GM23248 (cell line): ENCODE results near the gene CBFA2T3. TPM values are rescaled to one million over a fixed set of nuclear protein-coding genes. Genes with fewer than 3 reads are reported as not detected.
A peak's percentile ranks its signal among the peaks of the same experiment; 100 is the strongest.

Source experiments
- DNase-seq: peaks from one replicate; pipeline ENCODE4 v3.0.0-alpha.2; 2015
- H2AFZ ChIP-seq: fragments of 200-600 bp; sonication (generic); 2 replicates; pipeline ENCODE4 v1.6.1; 2016; ENCODE audit warnings: antibody characterized with exemption
- H3F3A ChIP-seq: fragments of 200-600 bp; sonication (generic); 2 replicates; pipeline ENCODE4 v1.6.1; 2016; ENCODE audit warnings: mild to moderate bottlenecking, antibody characterized with exemption, mixed run types; ENCODE audit not compliant: insufficient read depth
- H3K27ac ChIP-seq: fragments of 200-600 bp; sonication (generic); 2 replicates; pipeline ENCODE4 v1.5.1; 2016; ENCODE audit warnings: mild to moderate bottlenecking
- H3K27me3 ChIP-seq: fragments of 200-600 bp; sonication (generic); replicated peaks from 2 replicates; pipeline ENCODE4 v1.6.1; 2016; ENCODE audit warnings: mild to moderate bottlenecking; ENCODE audit not compliant: insufficient read depth
- H3K36me3 ChIP-seq: fragments of 200-600 bp; sonication (generic); 2 replicates; pipeline ENCODE4 v1.6.1; 2016; ENCODE audit warnings: low read depth, mild to moderate bottlenecking
- H3K4me1 ChIP-seq: fragments of 200-600 bp; sonication (generic); 2 replicates; pipeline ENCODE4 v1.6.1; 2016; ENCODE audit warnings: mild to moderate bottlenecking; ENCODE audit not compliant: insufficient read depth
- H3K4me2 ChIP-seq: fragments of 200-600 bp; sonication (generic); one replicate; pipeline ENCODE4 v1.6.1; 2016; ENCODE audit warnings: mild to moderate bottlenecking; ENCODE audit not compliant: unreplicated experiment
- H3K4me3 ChIP-seq: fragments of 200-600 bp; sonication (generic); 2 replicates; pipeline ENCODE4 v1.5.1; 2016; ENCODE audit warnings: mild to moderate bottlenecking
- H3K79me2 ChIP-seq: fragments of 200-600 bp; sonication (generic); 2 replicates; pipeline ENCODE4 v1.6.1; 2016; ENCODE audit warnings: mild to moderate bottlenecking; ENCODE audit not compliant: insufficient read depth
- H3K9ac ChIP-seq: fragments of 200-600 bp; sonication (generic); 2 replicates; pipeline ENCODE4 v1.6.1; 2016; ENCODE audit warnings: mild to moderate bottlenecking
- H3K9me2 ChIP-seq: fragments of 200-600 bp; sonication (generic); 2 replicates; pipeline ENCODE4 v1.6.1; 2016; ENCODE audit warnings: mixed run types, mild to moderate bottlenecking, moderate library complexity; ENCODE audit not compliant: insufficient read depth
- H3K9me3 ChIP-seq: fragments of 200-600 bp; sonication (generic); one replicate; pipeline ENCODE4 v1.6.1; 2017; ENCODE audit warnings: low read depth
- H4K20me1 ChIP-seq: fragments of 200-600 bp; sonication (generic); 2 replicates; pipeline ENCODE4 v1.6.0; 2016; ENCODE audit not compliant: insufficient read depth
- EZH2 ChIP-seq: fragments of 200-600 bp; sonication (generic); IDR thresholded peaks from 2 replicates; pipeline ENCODE4 v1.6.1; 2018; ENCODE audit warnings: antibody characterized with exemption, mild to moderate bottlenecking; ENCODE audit not compliant: insufficient read depth, poor library complexity, severe bottlenecking
- EZH2phosphoT487 ChIP-seq: fragments of 200-600 bp; sonication (generic); IDR thresholded peaks from 2 replicates; pipeline ENCODE4 v1.6.1; 2018; ENCODE audit warnings: antibody characterized with exemption, moderate library complexity, mild to moderate bottlenecking, low read depth; ENCODE audit not compliant: insufficient read depth
- WGBS, 2 experiments: methylation state at CpG; one replicate each; pipeline ENCODE4 v1.1.6; 2015 to 2017; ENCODE audit warnings: low lambda C conversion rate in 2 of 2, low coverage in 1 of 2; ENCODE audit errors: missing lambda C conversion rate in 2 of 2; 5-methylcytosine and 5-hydroxymethylcytosine counted together
- in situ Hi-C: fragments of 300-500 bp; cut with MboI; formaldehyde crosslinking; loops from 2 replicates; pipeline ENCODE4 v1.15.0; 2020
- polyA plus RNA-seq: library from polyadenylated mRNA; unstranded; fragments of >200 nt; fragmentation: Nextera tagmentation; extraction: Ambion mirVana; gene quantifications from 2 replicates; pipeline ENCODE4 v1.2.1, GENCODE V29; 2016
- total RNA-seq: library from RNA; depleted of rRNA; stranded (reverse); fragments of >200 nt; shearing (Covaris generic); gene quantifications from 2 replicates; pipeline ENCODE4 v1.2.3, GENCODE V29; 2014

CBFA2T3 gene
- total and polyA plus RNA-seq, 2 experiments from 2014 or later, result not detected

- in situ Hi-C loops, result no loop called here
- peaks cover 27% of the 10 kb centered on the region; the same call in 1 of the 2 replicates for H3K79me2 ChIP-seq
- no peaks in the 10 kb centered on the region for H4K20me1 ChIP-seq
- H3K9me2 ChIP-seq, result no peaks in the 10 kb centered on the region
- TF ChIP-seq EZH2phosphoT487 (no peak), EZH2 (no peak)
- H3F3A ChIP-seq, result no peaks in the 10 kb centered on the region; the same call in 1 of the 2 replicates
- peak overlapping the region; percentile 92 for H3K4me3 ChIP-seq
- peak overlapping the region; percentile 74 for H3K4me2 ChIP-seq
- no peak overlapping the region for H3K27ac ChIP-seq
- peaks cover 8% of the 10 kb centered on the region; the same call in 1 of the 2 replicates for H3K4me1 ChIP-seq
- DNase-seq, result peak; percentile 24
- H3K36me3 ChIP-seq, result no peaks in the 10 kb centered on the region
- H2AFZ ChIP-seq, result no peak overlapping the region
- WGBS, 2 experiments, result 9 to 18% methylated on average over 22 to 47 of the region's 53 CpGs
- H3K9ac ChIP-seq, result peak overlapping the region; percentile 79
- no peaks in the 10 kb centered on the region for H3K9me3 ChIP-seq
- H3K27me3 ChIP-seq, result no peaks in the 10 kb centered on the region
These were observed 120.7 kb downstream of the CBFA2T3 start for GRCh38 chr16:88856122-88856827.

- Histone ChIP-seq H2AFZ (no peak overlapping the region), H4K20me1 (no peaks in the 10 kb centered on the region), H3K36me3 (no peaks in the 10 kb centered on the region), H3K27me3 (no peaks in the 10 kb centered on the region), H3K9me3 (no peaks in the 10 kb centered on the region), H3K4me1 (peaks cover 8% of the 10 kb centered on the region; the same call in 1 of the 2 replicates), H3K79me2 (peaks cover 27% of the 10 kb centered on the region; the same call in 1 of the 2 replicates), H3K27ac (no peak overlapping the region), H3K4me2 (peak overlapping the region; percentile 74), H3F3A (no peaks in the 10 kb centered on the region; the same call in 1 of the 2 replicates), H3K9me2 (no peaks in the 10 kb centered on the region), H3K4me3 (peak overlapping the region; percentile 71), H3K9ac (peak overlapping the region; percentile 44; the same call in 1 of the 2 replicates)
- in situ Hi-C loops, result no loop called here
- DNase-seq, result no peak
- no peak for TF ChIP-seq EZH2
- no peak for TF ChIP-seq EZH2phosphoT487
- 79 to 80% methylated on average over 12 to 13 of the region's 13 CpGs for WGBS, 2 experiments
These were observed 121.3 kb downstream of the CBFA2T3 start for GRCh38 chr16:88855736-88856121.

- Histone ChIP-seq H3K9me3 (no peaks in the 10 kb centered on the region), H3K9ac (no peak overlapping the region), H3K36me3 (no peaks in the 10 kb centered on the region), H3K27ac (no peak overlapping the region), H3F3A (no peaks in the 10 kb centered on the region; the same call in 1 of the 2 replicates), H3K79me2 (peaks cover 27% of the 10 kb centered on the region; the same call in 1 of the 2 replicates), H3K4me2 (no peak overlapping the region), H4K20me1 (no peaks in the 10 kb centered on the region), H2AFZ (no peak overlapping the region), H3K27me3 (no peaks in the 10 kb centered on the region), H3K9me2 (no peaks in the 10 kb centered on the region), H3K4me3 (no peak overlapping the region), H3K4me1 (peaks cover 8% of the 10 kb centered on the region; the same call in 1 of the 2 replicates)
- DNase-seq, result no peak
- TF ChIP-seq EZH2phosphoT487, result no peak
- TF ChIP-seq EZH2, result no peak
- in situ Hi-C loops, result no loop called here
- 79 to 81% methylated on average over 8 of the region's 8 CpGs for WGBS, 2 experiments
These were observed 121.8 kb downstream of the CBFA2T3 start for GRCh38 chr16:88855176-88855575.

GRCh38 chr16:88854306-88855111 lies 122.5 kb downstream of the CBFA2T3 start:
- Histone ChIP-seq H3F3A (no peaks in the 10 kb centered on the region; the same call in 1 of the 2 replicates), H3K9me2 (no peaks in the 10 kb centered on the region), H3K4me2 (no peak overlapping the region), H3K9ac (no peak overlapping the region), H4K20me1 (no peaks in the 10 kb centered on the region), H3K27ac (no peak overlapping the region), H3K79me2 (peaks cover 27% of the 10 kb centered on the region; the same call in 1 of the 2 replicates), H3K4me1 (peaks cover 8% of the 10 kb centered on the region; the same call in 1 of the 2 replicates), H3K27me3 (no peaks in the 10 kb centered on the region), H3K9me3 (no peaks in the 10 kb centered on the region), H3K36me3 (no peaks in the 10 kb centered on the region), H3K4me3 (no peak overlapping the region), H2AFZ (no peak overlapping the region)
- TF ChIP-seq EZH2 (no peak), EZH2phosphoT487 (no peak)
- WGBS, 2 experiments, result 76 to 80% methylated on average over 18 to 20 of the region's 20 CpGs
- in situ Hi-C loops, result no loop called here
- no peak for DNase-seq
